ENCODE results near the gene KLHL18.

GRCh38 chr3:47298439-47298838 is 15.7 kb downstream of the KLHL18 start:
- TF ChIP-seq POLR2A (IDR thresholded peaks at IDR 0.05; ENCODE audit: low read depth, low read length) = no peak
- no peak for TF ChIP-seq CTCF (conservative IDR thresholded peaks at IDR 0.05; ENCODE audit: low read depth, low read length)
- no peak for TF ChIP-seq RCOR1 (IDR thresholded peaks at IDR 0.05; ENCODE audit: insufficient replicate concordance, low read length)
- no peak for TF ChIP-seq USF2 (IDR thresholded peaks at IDR 0.05; ENCODE audit: low read depth, low read length)
- TF ChIP-seq CEBPB (IDR thresholded peaks at IDR 0.05; ENCODE audit: low read depth, low read length) = no peak
- TF ChIP-seq ELK1 (IDR thresholded peaks at IDR 0.05; ENCODE audit: borderline replicate concordance, low read depth, low read length) = no peak
- no peak for TF ChIP-seq BHLHE40 (IDR thresholded peaks at IDR 0.05; ENCODE audit: low read depth, low read length)
- TF ChIP-seq RFX5 (IDR thresholded peaks at IDR 0.05; ENCODE audit: low read depth, low read length) = no peak
- TF ChIP-seq RAD21 (IDR thresholded peaks at IDR 0.05; ENCODE audit: low read length) = no peak
- TF ChIP-seq MXI1 (IDR thresholded peaks at IDR 0.05; ENCODE audit: borderline replicate concordance, low read depth, low read length) = no peak
- TF ChIP-seq FOS (IDR thresholded peaks at IDR 0.05; ENCODE audit: low read depth, low read length) = no peak

Data from IMR-90 (cell line).